Lower leg skin (tissue), 4 donors: ENCODE data around the gene LHX1. TPM values are rescaled to one million over a fixed set of nuclear protein-coding genes. Genes with fewer than 3 reads are reported as not detected.

Experiments
- DNase-seq, 2 donors: peaks; one replicate each; pipeline ENCODE4 v3.0.0-alpha.2; 2019; ENCODE audit warnings: low spot score in 2 of 2
- H3K4me3 ChIP-seq: fragments of 200-600 bp; sonication (generic); 2 replicates; pipeline ENCODE4 v1.5.1; 2017; ENCODE audit warnings: mild to moderate bottlenecking, low read depth; ENCODE audit not compliant: poor library complexity, severe bottlenecking
- CTCF ChIP-seq, 3 donors: fragments of 450-650 bp; IDR thresholded peaks; one replicate each; pipeline ENCODE4 v1.5.1; 2016; ENCODE audit warnings: antibody characterized with exemption in 3 of 3, mild to moderate bottlenecking in 3 of 3, moderate library complexity in 2 of 3
- POLR2A ChIP-seq, 2 donors: fragments of 450-650 bp; IDR thresholded peaks; one replicate each; pipeline ENCODE4 v1.6.1; 2016 to 2017; ENCODE audit warnings: antibody characterized with exemption in 2 of 2, mild to moderate bottlenecking in 1 of 2, moderate library complexity in 1 of 2
- WGBS, 2 donors: methylation state at CpG; one replicate each; pipeline ENCODE4 v1.1.5; 2018; 5-methylcytosine and 5-hydroxymethylcytosine counted together
- intact Hi-C: fragments of 100-400 bp; cut with DNase I; formaldehyde crosslinking; loops from one replicate; pipeline ENCODE4 v1.15.0; 2023; ENCODE audit warnings: low total_unique reads
- total RNA-seq, 4 donors: library from RNA; depleted of rRNA; stranded (reverse); fragments of >200 nt; gene quantifications; one replicate each; pipeline ENCODE4 v1.1.0, GENCODE V29; 2016

Gene LHX1
- total RNA-seq, 4 donors from 2014 or later, result not detected

- no peak overlapping the region for H3K4me3 ChIP-seq
- 1 to 3% methylated on average over 30 of the region's 30 CpGs for WGBS, 2 donors
- no peak for DNase-seq
- no peak for TF ChIP-seq POLR2A (IDR thresholded peaks at IDR 0.05)
- TF ChIP-seq CTCF (IDR thresholded peaks at IDR 0.05), result no peak
- intact Hi-C loops, result no loop called here
Measured at GRCh38 chr17:36931697-36932382, 5.4 kb upstream of the LHX1 start.

- 2 to 3% methylated on average over 16 of the region's 16 CpGs for WGBS, 2 donors
- TF ChIP-seq CTCF (IDR thresholded peaks at IDR 0.05) (no peak), POLR2A (IDR thresholded peaks at IDR 0.05) (no peak)
- no peak for DNase-seq
- H3K4me3 ChIP-seq, result no peak overlapping the region
- intact Hi-C loops, result no loop called here
Measured at GRCh38 chr17:36932383-36932693, 4.9 kb upstream of the LHX1 start.

GRCh38 chr17:36932694-36933511, 4.4 kb upstream of the LHX1 start:
- intact Hi-C loops, result no loop called here
- no peak for TF ChIP-seq POLR2A (IDR thresholded peaks at IDR 0.05)
- 4 to 7% methylated on average over 39 to 40 of the region's 40 CpGs for WGBS, 2 donors
- peak in 1 of 2 donors; percentile 77 for DNase-seq
- no peak overlapping the region for H3K4me3 ChIP-seq

- peak in 1 of 2 donors; percentile 68 for DNase-seq
- WGBS, 2 donors, result 8 to 9% methylated on average over 21 to 23 of the region's 23 CpGs
- TF ChIP-seq CTCF (IDR thresholded peaks at IDR 0.05) (no peak), POLR2A (IDR thresholded peaks at IDR 0.05) (no peak)
- H3K4me3 ChIP-seq, result no peak overlapping the region
- intact Hi-C loops, result no loop called here
Measured at GRCh38 chr17:36933512-36934143, 3.6 kb upstream of the LHX1 start.

GRCh38 chr17:36934144-36934691, 3.1 kb upstream of the LHX1 start:
- H3K4me3 ChIP-seq, result no peak overlapping the region
- intact Hi-C loops, result no loop called here
- WGBS, 2 donors, result 5 to 7% methylated on average over 20 to 26 of the region's 26 CpGs

More at GRCh38 chr17:36934144-36934691, 3.1 kb upstream of the LHX1 start:
- TF ChIP-seq POLR2A (IDR thresholded peaks at IDR 0.05), result no peak
- no peak for TF ChIP-seq CTCF (IDR thresholded peaks at IDR 0.05)
- DNase-seq, result peak in 1 of 2 donors; percentile 81
